AG20443 (cell line): ENCODE results near the gene MTERF1.
"Not testable (repeated sequence)": the region's sequence is repeated elsewhere in the genome, so short reads cannot be mapped to it uniquely, and the experiment has no call there.

ENCODE experiments used
- DNase-seq: peaks from one replicate; pipeline ENCODE4 v3.0.0; 2012; ENCODE audit warnings: low spot score, mixed read lengths

MTERF1 gene

DNA sequence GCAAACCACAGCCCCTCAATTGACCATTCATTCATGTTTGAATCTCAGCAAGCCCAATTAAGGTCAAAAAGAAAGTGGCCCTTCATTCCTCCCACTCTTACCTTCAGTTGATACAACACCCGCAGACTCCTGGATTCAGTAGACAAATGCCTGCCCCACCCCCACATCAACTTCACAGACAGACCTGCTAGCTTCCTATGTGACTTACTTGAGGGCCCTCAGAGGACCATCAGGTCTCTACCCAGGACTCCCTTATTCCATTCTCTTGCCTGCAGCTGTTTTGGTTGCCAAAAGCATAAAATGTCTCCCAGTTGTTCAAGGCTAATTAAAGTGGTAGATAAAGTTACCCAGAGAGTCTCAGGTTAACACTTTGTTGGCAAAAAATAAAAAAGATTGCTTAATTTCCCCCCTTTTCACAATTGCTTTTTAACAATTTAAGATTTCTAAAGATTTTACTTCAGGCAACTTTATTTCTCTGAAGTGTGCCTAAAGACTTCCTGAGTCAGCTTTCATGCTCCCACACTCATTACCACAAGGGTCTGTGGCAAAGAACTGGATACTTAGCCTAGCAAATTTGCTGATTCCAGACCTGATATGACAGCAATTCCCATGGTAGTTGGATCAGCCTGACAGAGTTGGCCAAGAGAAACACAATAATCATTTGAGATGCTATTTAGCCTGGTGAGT, 3.3 kb upstream of the MTERF1 start:
- DNase-seq, result no peak

DNA sequence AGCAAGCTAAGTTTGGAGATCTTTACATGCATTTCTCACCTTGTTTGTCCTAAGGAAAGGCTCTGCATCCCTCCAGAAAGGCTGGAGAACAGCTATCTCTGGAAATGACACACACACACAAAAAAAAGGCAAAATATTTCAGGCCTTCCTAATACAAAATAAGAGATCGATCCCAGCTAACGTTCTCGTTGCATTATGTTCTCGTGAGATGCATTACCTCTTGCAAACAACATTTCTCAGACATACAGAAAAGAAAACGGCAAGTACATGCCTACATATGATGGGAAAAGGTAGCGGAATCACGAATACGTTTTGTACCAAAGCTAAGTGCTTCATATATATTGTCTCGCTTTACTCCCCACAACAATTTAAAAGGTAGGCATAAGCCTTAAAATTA, 488 bp downstream of the MTERF1 start:
- no peak for DNase-seq

DNA sequence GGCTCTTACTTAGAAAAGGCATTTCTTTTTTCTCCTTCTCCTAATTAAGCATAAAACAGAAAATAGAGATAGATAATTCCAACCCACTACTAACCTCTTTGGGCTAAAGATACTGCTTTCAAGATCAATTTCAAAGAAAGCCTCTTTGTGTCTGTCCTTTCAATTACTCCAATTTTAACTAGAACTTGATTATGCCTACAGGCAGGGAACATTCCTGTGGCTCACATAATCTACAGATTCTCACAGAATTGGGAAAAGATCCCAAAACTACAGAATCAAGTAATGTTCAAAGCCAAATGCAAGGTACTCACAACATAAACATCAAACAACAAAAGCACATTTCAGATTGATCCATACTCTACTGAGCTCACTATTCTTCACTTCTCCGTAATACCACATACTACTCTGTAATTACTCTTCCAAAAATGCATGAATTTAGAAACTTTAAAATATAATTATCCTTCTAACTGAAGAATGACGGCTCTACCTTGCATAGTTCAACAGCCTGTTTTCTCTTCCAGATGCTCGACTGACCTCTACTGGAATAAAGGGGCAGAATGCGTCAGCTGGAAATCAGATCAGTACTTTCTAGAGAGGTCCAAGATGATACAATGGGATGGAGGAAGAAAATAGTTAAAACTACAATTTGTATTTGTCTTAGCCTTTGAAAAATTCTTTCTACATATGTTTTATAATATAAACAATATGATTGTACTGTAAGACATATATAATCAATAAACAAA, 3.9 kb downstream of the MTERF1 start:
- peak; percentile 46 for DNase-seq

GRCh38 chr7:91875851-91876250, 4.7 kb downstream of the MTERF1 start:
- no peak for DNase-seq

GRCh38 chr7:91872928-91873327, 7.6 kb downstream of the MTERF1 start:
- no peak for DNase-seq

DNA sequence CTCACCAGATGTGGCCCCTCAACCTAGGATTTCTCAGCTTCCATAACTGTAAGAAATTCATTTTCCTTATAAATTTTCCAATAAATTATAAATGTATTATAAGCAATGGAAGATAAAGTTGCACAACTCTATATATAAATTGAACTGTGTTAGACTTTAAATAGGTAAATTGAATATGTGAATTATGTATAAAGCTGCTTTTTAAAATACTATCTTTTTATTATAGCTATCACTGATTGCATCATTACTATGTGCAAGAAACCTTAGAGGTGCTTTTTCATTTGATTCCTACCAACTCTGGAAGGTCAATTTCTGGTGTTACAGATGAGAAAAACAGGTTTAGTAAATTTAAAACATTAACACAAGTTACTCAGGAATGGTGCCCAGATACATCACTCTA, 8.4 kb downstream of the MTERF1 start:
- DNase-seq, result no peak

GRCh38 chr7:91869661-91870060, 10.8 kb downstream of the MTERF1 start:
- DNase-seq, result no peak

GRCh38 chr7:91866599-91867148, 13.8 kb downstream of the MTERF1 start:
- no peak for DNase-seq

GRCh38 chr7:91865511-91865910, 15.0 kb downstream of the MTERF1 start:
- no peak for DNase-seq

DNA sequence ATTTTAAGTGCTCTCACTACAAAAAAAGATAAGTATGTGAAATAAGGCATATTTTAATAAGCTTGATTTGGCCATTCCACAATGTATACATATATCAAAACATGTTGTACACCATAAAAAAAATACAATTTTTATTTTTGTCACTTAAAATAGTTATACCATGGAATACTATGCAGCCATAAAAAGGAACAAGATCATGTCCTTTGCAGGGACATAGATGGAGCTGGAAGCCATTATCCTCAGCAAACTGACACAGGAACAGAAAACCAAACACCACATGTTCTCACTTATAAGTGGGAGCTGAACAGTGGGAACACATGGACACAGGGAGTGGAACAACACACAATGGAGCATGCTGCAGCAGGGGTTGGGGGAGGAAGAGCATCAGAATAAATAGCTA, 15.9 kb downstream of the MTERF1 start:
- DNase-seq, result not testable (repeated sequence)

DNA sequence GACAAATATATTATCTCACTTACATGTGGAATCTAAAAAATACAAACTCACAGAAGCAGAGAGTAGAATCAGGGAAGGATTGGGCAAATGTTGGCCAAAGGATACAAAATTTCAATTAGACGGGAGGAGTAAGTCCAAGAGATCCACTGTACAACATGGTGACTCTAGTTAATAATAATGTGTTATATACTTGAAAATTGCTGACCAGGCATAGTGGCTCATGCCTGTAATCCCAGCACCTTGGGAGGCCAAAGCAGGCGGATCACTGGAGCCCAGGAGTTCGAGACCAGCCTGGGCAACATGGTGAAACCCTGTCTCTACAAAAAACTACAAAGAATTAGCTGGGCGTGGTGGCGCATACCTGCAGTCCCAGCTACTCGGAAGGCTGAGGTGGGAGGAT, 16.4 kb downstream of the MTERF1 start:
- DNase-seq, result no peak

GRCh38 chr7:91852263-91852741, 28.2 kb downstream of the MTERF1 start:
- DNase-seq, result no peak

DNA sequence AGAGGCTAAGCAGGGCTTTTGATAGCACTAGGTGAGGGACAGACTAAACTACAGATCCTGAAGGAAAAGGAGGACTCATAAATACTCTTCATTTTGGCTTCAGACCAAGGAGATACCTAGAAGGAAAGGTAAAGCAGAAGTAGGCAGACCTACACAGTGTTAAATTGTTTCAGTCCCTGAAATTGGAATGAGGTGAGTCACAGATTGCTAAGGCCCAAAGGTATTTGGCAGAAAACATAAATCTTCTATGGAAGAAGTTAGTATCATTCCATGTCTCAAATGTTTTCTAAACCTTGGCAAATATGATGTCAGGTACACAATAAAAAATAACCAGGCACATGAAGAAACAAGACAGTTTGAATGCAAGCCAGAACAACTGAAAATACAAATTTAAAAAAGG, 30.0 kb downstream of the MTERF1 start:
- DNase-seq, result no peak

DNA sequence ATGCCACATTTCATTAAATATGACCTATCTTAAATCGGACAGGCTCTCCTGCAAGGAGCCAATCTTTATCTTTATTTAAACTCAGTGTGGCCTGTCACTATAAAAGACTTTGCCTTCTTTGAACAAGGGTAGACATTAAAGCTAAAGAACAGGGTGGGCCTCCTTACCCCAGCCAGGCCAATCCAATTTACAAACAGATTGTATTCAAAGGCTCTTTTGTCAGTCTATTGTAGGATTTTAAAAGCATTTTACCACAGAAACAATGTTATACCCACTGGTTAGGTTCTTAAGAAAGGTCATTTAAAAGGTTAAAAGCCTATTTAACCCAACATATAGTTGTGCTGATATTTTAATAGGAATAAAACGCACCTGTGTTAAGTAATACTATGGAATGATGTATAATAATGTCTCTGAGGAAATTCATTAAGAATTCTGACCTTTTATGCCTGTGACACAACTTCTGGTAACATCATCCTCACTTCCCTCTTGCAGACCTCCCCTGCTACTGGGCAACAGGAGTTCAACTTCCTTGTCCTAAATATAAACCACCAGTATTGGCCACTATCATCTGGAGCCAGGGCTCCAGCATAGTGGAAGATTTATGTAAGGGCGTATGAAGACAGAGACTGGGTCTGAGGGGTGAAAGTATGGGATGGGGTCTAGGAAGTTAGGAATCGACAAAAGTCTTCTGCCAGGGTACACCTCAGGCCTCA, 32.5 kb downstream of the MTERF1 start:
- DNase-seq, result no peak

- DNase-seq, result no peak
Observed at GRCh38 chr7:91847231-91847630, 33.3 kb downstream of the MTERF1 start.

GRCh38 chr7:91846436-91846835, 34.1 kb downstream of the MTERF1 start:
- DNase-seq, result peak; percentile 21

DNA sequence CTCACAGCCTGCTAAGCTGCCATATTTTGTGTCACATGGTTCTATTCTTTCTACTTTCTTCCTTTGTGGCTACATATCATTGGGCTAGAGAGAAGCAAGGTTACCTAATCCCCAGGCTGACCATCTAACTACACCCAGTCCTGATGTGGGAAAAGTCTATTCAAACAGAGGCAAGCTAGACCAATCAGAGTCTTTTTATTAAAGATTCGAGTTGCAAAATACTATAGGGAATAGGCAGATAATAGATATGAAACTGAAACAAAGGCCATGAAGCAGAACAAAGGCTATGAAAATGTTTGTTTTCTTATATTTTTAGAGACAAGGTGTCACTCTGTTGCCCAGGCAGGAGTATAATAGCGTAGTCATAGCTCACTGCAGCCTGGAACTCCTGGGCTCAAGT, 36.7 kb downstream of the MTERF1 start:
- no peak for DNase-seq

GRCh38 chr7:91838439-91838838, 42.1 kb downstream of the MTERF1 start:
- DNase-seq, result no peak

DNA sequence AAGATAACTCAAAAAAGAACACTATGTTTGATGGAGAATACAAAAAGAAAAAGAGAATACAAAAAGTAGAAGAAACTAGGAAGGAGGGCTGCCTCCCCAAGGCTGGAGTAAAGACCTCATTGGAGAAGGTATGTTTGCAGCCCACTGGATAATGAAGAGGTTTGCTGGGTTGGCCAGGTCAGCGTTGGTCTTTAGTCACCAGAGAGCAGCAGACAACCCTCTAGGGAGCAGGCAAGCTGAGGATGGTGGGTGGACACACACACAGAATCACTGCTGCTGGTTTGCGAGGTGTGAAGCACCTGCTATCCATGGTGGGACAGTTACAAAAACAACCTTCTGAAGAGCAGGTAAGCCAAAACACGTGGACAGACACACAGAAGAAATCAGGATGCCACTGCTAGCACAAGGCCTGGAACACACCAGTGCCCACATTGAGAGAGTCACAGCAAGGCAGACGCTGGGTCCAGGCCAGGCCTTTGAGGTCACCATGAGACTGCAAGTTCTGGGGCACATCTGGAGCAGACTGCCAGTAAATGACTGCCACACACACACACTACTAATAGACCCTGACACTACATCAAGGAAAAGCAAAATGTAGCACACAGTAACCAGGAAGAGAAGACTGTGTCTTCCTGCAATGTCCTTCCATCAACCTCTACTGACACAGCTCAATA, 43.0 kb downstream of the MTERF1 start:
- no peak for DNase-seq

- no peak for DNase-seq
Observed at GRCh38 chr7:91835826-91836368, 44.6 kb downstream of the MTERF1 start.

- no peak for DNase-seq
Observed at GRCh38 chr7:91835091-91835825, 45.2 kb downstream of the MTERF1 start.
